HG03457 (cell line): ENCODE results near the gene SLC22A2.

Source experiments
- ATAC-seq: cut with Tn5 transposase; IDR thresholded peaks from one replicate; pipeline ENCODE4 v1.9.1; 2021; ENCODE audit warnings: moderate number of reproducible peaks; ENCODE audit not compliant: unreplicated experiment

The SLC22A2 gene

GRCh38 chr6:160172704-160173103, 85.9 kb downstream of the SLC22A2 start:
- ATAC-seq: no peak

- ATAC-seq: no peak
These were observed 88.5 kb downstream of the SLC22A2 start for GRCh38 chr6:160170018-160170680.

- ATAC-seq: no peak
These were observed 90.8 kb downstream of the SLC22A2 start for GRCh38 chr6:160167604-160168399.
